ENCODE data around the gene CCDC180.

GRCh38 chr9:97297889-97298288 lies 9.6 kb upstream of the CCDC180 start:
- no peak for TF ChIP-seq POLR2AphosphoS5 (IDR thresholded peaks at IDR 0.05; ENCODE audit: low read depth, low read length)
- no peak for TF ChIP-seq TAF1 (IDR thresholded peaks at IDR 0.05; ENCODE audit: borderline replicate concordance, low read depth, low read length)
- TF ChIP-seq POLR2A (IDR thresholded peaks at IDR 0.05; ENCODE audit: low read depth, low read length), result no peak
